NCI-H2227 (cell line): ENCODE data around the gene ARHGEF40.

ENCODE experiments used
- DNase-seq: peaks from one replicate; lab custom pipeline; 2025; ENCODE audit not compliant: unreplicated experiment; lab: John Stamatoyannopoulos, UW

The ARHGEF40 gene

GRCh38 chr14:21096978-21097635, 27.0 kb downstream of the ARHGEF40 start:
- DNase-seq: peak; percentile 35

DNA sequence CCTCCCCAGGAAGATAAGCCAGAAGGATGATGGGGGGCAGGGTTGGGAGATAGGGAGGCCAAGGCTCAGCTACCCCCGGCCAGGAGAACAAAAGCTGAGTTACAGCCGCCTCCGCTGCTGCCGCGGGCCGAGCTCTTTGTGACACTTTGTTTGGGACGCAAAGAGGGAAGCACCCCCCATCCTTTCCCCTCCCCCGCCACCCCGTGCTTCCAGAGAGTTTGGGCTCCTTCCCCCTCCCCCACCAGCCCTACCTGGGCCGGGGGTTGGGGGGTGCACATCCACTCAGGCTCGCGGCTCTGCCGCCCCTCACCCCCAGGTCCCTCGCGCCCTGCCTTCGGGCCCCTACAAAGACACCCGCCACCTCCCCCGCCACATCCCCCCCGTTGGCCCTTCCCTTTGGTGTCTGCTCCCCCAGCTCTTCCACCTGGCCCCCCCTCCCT, 27.6 kb downstream of the ARHGEF40 start:
- DNase-seq: peak; percentile 46

DNA sequence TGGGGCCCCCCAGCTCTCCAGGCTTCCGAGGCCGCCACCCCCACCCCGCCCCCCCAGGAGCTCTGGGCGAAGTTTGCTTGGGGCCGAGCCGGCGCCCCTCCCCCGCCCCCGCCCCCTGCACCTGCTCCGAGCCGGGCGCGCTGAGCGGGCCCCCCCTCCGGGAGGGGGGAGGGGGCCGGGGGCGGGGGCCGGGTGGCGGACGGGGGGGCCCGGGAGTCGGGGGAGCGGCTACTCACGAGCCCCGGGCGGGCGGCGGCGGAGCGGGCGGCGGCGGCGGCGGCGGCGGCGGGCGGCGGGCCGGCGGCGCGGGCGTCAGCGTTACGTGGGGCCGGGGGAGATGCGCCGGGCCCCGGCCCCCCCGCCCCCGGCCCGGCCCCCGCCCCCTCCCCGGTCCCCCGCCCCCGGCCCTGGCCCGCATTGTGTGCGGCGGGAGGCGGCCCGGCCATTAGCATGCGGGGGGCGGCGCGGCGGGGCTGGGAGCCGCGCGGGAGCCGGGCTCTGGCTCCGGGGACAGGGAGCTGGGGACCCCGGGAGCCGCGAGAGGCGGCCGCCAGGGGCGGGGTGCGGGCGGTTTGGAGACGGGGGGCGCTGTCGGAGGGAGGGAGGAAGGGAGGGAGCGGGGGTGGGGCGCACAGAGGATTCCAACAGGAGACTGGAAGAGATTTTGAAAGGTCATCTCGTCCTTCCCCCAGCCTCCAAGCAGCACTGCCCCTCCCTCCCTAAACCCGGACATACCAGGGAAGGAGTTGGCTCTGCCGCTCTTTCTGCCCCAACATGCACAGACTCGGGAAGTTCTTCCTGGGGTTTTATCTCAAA, 28.2 kb downstream of the ARHGEF40 start, which contains the start of gene ZNF219:
TSS of gene ZNF219 (minus strand) at position 580 of the 816 bp plus-strand sequence. CDS start 5,064 bp downstream, outside the sequence.
- DNase-seq: peak; percentile 73

GRCh38 chr14:21098892-21099595, 28.9 kb downstream of the ARHGEF40 start:
- no peak for DNase-seq

DNA sequence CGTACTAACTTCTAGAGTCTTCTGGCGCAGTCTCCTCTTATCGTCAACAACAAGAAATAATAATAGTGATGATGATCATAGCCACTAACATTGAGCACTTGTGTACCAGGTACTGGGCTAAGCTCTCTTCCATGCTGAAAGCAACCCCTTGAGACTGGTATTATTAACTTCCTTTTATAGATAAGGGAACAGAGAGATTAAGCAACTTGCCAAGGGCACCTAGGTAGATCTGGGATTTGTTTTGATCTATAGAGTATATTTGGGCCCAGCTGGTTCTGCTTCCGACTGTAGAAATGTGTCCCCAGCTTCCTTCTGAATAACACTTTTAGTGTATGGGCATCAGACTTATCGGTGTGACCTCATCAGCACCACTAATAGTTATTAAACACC, 29.5 kb downstream of the ARHGEF40 start:
- DNase-seq: no peak

GRCh38 chr14:21100931-21101330, 30.8 kb downstream of the ARHGEF40 start, which contains the start of gene TMEM253:
Gene TMEM253, plus strand, starts transcription at chr14:21101066. Its CDS starts 278 bp downstream, at chr14:21101344.
- DNase-seq: no peak

- DNase-seq: no peak
Observed at GRCh38 chr14:21101802-21102413, 31.8 kb downstream of the ARHGEF40 start.

DNA sequence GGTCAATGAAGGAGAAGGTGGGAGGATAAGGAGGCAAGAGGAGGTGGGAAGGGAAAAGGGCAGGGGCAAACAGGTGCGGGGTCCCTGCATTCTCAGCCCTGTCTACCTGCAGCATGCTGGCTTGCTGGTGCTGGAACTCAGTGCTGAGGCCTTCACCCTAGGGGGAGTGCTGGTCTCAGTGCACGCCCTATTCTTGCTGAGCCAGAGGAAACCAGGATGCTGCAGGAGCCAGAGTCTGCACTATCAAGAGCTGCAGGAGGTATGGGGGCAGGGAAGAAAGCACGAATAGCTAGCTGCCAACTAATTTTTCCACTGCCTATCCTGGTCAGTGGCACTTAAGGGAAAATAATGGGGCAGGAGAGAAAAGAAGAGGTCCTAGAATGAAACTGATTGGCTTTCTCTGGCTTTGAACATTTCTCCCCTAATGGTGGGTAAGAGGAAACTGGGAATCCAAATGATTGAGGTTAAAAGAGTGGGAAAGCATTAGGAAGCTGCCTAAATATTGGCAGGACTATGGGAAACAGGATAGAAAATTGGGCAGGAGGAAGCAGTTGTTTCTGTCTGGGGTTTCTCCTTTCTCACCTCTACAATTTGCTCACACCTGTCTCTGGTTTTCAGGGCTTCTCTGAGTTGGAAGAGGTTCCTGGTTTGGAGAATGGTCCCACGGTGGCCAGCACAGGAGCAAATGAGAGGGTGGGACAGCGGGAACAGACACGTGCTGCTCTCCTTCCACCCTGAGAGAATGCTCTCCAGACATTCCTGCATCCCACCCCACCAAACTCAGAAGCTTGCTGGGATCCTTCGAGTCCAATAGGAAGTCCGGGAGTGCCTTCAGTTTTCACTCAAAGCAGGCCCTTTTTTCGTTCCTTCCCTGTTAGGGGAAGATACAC, 32.7 kb downstream of the ARHGEF40 start:
- peak; percentile 75 for DNase-seq

DNA sequence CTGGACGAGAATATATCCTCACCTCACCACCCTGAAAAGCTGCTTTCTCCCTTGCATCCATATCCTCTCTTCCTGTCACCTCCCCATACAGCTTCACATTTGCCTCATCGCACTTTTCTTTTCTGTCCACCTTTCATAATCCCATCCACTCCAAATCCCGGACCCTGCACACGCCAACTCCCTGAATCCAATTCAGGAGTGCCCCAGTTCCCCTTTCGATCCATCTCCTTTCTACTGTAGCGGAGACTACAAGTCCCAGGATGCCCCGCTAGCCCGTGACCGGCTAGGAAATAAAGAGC, 33.3 kb downstream of the ARHGEF40 start:
- DNase-seq: no peak

GRCh38 chr14:21103710-21104447, 33.8 kb downstream of the ARHGEF40 start:
- peak; percentile 97 for DNase-seq

GRCh38 chr14:21104448-21105060, 34.5 kb downstream of the ARHGEF40 start:
- DNase-seq: peak; percentile 87

DNA sequence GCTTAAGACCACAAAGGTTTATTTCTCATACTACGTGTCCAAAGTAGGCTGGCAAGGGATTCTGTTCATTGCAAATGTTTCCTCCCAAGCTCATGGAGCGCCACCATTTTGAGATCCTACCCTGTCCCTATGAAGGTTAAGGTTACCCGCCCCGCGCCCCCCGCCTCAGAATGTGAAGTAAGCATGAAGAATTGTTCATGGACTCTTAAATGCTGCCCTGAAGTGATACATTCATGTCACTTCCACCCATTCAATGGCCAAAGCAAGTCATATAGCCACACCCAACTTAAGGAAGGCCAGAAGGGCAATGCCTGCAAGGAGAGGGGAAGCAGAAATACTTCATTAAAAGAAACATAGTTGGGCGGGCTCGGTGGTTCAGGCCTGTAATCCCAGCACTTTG, 35.0 kb downstream of the ARHGEF40 start:
- no peak for DNase-seq

DNA sequence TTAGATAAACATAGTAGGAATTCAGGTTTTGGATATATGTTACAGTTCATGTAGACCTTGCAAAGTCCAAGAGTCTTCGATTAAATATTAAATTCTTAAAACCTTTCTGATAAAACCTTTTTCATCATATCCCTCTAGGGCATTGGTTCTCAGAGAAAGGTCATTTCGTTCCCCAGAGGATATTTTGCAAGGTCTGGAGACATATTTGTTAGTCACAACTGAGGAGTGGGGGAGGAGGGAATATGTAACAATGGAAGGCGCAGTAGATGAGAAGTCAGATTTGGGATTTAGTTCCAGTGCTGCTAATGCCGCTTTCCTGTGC, 36.0 kb downstream of the ARHGEF40 start:
- DNase-seq: no peak

GRCh38 chr14:21106498-21107282, 36.6 kb downstream of the ARHGEF40 start:
- DNase-seq: peak; percentile 82

DNA sequence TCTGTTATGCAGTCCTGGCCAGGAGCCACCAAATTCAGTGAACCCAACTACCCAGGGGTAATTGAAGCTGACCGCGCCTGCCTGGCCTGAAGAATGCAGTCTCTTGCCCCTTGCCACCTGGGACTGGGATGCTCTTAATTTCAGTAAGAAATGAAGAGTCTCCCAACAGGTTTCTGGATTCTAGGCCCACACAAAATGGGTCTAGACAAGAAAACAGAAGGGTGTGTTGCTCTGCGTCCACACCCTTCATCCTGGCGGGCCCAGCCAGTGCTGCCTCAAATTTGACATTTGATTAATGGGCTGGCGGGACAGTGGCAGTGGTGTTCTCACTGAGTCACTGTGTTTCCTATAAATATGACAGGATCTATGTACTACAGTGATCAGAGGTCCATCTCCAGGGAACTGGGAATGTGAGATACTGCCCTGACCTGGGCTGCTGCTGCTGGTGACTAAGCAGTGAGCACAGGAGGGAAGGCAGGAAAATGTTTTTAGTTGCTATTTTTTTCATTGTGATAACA, 37.2 kb downstream of the ARHGEF40 start:
- DNase-seq: no peak

DNA sequence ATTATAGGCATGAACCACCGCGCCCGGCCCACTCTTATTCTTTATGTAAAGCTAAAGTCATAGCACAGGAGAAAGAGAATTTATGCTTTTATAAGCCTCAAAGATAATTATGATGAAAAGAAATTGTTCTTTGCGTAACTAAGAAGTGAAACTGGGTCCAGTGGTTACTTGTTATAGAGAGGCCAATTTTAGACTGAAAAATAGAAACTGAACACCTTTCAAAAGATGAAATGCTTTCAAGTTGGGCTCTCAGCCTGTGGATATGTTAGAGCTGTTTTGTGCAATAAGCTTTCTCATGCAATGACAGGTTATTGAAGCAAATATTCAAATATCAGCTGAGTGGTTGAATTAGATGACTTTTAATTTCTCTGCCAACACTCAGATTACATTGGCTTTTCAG, 38.7 kb downstream of the ARHGEF40 start:
- DNase-seq: no peak

DNA sequence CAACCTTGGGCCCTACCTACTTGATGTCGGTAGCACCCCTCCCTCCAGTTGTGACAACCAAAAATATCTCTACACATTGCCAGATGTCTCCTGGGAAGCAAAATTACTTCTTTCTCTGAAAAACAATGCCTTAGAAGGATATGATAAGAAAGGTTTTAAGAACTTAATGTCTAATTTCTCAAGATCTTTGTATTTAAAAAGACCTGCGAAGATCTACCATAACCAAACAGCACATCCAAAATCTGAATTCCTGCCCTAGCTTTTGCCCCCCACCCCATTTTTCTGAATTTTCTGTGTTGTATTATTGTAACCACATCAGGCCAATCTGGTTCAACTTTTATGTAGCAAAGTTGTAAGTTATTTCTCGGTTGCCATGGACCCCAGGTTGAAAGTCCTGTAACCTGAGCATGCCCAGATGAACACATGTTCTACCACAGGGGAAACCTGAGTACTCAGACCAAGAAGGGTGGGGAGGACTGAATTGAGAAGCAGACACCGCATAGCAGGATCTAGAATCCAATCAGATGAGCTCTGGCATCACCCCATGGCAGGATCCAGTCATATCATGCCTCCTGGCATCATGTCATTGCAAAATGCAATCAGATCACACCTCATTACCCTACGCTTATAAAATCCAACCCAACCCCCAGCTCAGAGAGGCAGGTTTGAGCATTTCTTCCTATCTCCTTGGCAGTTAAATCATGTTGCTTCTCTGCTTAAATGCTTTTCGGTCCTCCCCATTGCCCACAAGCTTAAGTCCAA, 39.5 kb downstream of the ARHGEF40 start:
- no peak for DNase-seq

DNA sequence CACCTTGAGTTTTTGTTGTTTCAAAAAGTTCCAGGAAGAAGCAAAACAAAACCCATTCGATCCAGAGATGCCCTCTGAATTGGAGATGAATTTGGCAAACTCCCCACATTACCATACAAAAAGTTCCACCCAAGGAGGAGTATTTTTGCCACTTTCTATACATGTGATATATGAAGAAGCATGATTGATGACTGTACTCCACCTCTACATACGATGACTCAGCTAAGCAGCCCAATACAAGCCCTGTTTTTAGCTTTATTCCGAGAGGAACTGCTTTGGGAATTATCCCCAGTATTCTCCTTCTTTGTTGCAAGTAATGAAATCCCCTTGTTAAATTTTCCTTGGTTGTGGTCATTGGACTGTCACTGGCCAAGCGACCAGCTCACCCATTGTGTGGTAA, 42.2 kb downstream of the ARHGEF40 start:
- DNase-seq: no peak
